Measurements from ENCODE around the gene MYH14.
A peak's percentile ranks its signal among the peaks of the same experiment; 100 is the strongest.

MYH14 gene

DNA sequence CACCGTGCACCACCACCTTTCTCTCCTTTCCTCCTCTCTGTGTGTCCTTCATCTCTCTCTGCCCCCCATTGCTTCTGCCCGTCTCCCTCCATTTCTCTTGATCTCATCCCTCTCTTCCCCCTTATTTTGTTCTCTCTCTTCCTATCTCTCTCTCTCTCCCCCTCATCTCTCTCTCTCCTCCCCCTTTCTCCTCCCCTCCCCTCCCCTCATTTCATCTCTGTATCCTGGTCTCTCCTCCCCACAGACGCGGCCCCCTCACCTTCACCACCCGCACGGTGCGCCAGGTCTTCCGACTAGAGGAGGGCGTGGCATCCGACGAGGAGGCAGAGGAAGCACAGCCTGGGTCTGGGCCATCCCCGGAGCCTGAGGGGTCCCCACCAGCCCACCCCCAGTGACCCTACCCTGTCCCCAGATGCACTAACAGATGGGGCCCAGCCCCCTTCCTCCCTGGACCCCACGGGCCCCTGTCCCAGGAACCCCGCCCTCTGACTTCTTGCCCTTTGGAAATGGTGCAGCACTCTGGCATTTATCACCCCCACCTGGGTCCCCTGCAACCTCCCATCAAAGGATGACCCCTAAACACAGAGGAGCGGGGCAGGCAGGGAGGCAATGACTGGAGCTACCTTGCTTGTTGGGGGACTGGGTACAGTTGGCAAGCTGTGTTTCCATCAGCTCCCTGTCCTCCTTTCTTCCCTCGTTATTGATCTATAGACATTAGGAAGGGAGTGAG, 106.1 kb downstream of the MYH14 start:
- no peak overlapping the region for H3K27ac Mint-ChIP-seq
- H3K4me1 Mint-ChIP-seq, result peaks cover 3% of the 10 kb centered on the region
- peaks cover 74% of the 10 kb centered on the region for H3K27me3 Mint-ChIP-seq (ENCODE audit: low read depth)
- H3K4me3 Mint-ChIP-seq, result no peak overlapping the region
- TF ChIP-seq, protein P1, sequence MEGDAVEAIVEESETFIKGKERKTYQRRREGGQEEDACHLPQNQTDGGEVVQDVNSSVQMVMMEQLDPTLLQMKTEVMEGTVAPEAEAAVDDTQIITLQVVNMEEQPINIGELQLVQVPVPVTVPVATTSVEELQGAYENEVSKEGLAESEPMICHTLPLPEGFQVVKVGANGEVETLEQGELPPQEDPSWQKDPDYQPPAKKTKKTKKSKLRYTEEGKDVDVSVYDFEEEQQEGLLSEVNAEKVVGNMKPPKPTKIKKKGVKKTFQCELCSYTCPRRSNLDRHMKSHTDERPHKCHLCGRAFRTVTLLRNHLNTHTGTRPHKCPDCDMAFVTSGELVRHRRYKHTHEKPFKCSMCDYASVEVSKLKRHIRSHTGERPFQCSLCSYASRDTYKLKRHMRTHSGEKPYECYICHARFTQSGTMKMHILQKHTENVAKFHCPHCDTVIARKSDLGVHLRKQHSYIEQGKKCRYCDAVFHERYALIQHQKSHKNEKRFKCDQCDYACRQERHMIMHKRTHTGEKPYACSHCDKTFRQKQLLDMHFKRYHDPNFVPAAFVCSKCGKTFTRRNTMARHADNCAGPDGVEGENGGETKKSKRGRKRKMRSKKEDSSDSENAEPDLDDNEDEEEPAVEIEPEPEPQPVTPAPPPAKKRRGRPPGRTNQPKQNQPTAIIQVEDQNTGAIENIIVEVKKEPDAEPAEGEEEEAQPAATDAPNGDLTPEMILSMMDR (IDR thresholded peaks at IDR 0.05; ENCODE audit: unreplicated experiment in 3 of 3), result no peak
- H3K36me3 Mint-ChIP-seq (ENCODE audit: low read depth), result no peaks in the 10 kb centered on the region
- H3K9me3 Mint-ChIP-seq, result no peaks in the 10 kb centered on the region

DNA sequence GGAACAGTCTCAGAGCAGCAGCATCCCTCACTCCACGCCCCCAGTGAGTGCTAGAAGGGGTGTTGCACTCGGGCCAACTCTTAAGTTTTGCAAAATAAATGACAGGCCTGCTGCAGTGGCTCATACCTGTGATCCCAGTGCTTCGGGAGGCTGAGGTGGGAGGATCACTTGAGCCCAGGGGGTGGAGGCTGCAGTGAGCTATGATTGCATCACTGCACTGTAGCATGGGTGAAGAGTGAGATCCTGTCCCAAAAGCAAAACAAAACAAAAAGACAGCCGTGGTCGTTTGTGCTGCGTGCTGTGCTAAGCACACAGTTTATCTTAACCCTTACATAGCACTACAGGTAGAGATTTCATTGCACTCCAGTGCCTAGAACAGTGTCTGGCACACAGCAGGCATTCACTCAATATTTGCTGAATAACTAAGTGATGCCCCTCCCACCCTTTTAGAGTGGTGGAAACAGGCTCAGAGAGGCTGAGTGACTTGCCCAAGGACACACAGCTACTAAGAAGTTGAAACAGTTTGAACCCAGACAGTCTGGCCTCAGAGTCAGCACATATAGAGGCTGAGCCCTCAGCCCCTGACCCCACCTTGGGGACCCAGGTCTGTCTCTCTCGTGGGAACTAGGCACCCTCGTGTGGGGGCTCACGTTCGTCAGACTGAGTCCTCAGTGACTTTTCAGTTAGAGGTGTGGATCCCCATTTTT, 107.5 kb downstream of the MYH14 start:
- Mint-ChIP-seq H3K27me3 (ENCODE audit: low read depth) (peaks cover 87% of the 10 kb centered on the region), H3K36me3 (ENCODE audit: low read depth) (no peaks in the 10 kb centered on the region), H3K4me1 (peaks cover 14% of the 10 kb centered on the region), H3K27ac (no peak overlapping the region), H3K9me3 (no peaks in the 10 kb centered on the region), H3K4me3 (peak overlapping the region in 1 of 3 experiments; percentile 50)
- TF ChIP-seq, protein P1 (IDR thresholded peaks at IDR 0.05; ENCODE audit: unreplicated experiment in 3 of 3), result no peak

DNA sequence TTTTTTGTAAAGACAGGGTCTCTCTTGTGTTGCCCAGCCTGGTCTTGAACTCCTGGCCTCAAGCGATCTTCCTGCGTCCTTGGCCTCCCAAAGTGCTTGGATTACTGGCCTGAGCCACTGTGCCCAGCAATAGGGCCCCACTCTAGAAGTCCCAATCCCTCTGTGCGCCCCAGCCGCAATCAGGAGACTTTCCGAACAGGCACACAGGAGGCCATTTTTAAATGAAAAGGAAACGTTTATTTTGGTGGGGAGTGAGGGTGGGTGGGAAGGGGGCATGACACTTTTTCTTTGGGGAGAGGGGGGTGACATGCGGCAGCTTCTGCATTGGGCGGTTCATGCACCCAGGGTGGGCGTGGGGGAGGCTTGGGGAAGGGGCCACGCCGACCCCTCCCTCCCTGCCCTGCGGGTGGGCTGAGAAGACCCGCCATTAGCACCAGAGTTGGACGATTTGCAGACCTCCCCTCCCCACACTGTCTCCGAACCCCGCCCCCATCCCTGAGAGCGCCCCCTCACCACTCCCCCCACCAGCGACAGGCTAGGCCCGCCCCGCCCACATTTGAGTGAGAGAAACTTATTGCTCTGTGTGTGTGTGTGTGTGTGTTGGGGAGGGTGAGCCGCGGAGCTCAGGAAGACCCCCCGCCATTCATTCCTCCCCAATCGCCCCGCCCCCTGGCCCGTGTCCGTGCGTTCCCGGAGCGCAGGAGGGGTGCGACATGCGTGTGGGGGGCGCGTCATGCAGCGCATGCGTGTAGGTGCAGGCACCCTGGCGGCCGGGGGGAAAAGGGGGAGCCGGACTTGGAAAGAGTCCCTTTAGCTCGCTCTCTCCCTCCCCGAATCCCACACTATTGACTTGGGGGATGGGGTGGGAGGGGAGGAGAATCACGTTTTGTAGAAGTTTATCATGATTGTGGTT, 108.6 kb downstream of the MYH14 start:
- Mint-ChIP-seq H3K36me3 (ENCODE audit: low read depth) (no peaks in the 10 kb centered on the region), H3K9me3 (no peaks in the 10 kb centered on the region), H3K27me3 (ENCODE audit: low read depth) (peaks cover 91% of the 10 kb centered on the region), H3K4me3 (peak overlapping the region; percentile 62 to 76 (median 64)), H3K4me1 (peaks cover 14% of the 10 kb centered on the region), H3K27ac (no peak overlapping the region)
- TF ChIP-seq, protein P1 (IDR thresholded peaks at IDR 0.05; ENCODE audit: unreplicated experiment in 3 of 3), result no peak

DNA sequence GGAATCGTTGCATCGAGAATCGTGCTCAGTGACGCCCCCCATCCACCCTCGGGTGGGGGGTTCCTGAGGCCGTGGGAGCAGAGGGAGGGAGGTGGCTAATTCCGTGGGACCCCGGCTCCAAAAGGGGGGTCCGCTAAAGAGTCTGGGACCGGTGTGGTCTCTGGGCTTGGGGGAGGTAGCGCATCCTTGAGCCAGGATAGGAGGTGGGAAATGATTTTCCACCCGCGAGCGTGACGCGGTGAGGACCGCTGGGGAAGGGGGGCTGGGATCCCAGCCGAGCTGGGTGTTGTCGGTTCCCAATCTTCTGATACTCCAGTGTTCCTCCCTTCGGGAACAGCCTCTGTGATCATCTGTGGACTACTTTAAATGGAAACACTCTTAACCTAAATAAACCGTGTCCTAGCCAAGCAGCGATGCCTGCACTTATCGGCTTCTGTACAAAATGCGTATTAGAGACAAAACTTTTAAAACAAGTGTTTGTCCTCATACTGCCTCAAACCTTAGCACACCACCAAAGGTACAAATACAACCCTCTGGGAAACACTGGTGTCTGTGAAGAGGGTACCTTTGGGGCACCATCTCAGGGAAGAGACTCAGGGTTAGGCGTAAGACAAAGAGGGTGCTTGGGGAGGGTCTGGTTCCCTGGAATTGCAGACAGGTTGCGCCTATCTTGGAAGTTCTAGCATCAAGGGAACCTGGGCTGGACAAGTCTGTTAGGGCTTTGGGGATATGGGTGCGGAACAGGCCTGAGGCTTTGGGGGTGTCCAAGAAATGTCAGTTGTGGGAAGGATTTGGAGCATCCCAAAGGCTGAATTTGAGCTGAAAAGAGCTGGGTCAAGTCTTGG, 109.8 kb downstream of the MYH14 start:
- Mint-ChIP-seq H3K36me3 (ENCODE audit: low read depth) (no peaks in the 10 kb centered on the region), H3K9me3 (no peaks in the 10 kb centered on the region), H3K27me3 (ENCODE audit: low read depth) (peaks cover 91% of the 10 kb centered on the region), H3K4me1 (peaks cover 14% of the 10 kb centered on the region), H3K27ac (no peak overlapping the region), H3K4me3 (peak overlapping the region; percentile 38 to 68 (median 64))
- TF ChIP-seq, protein P1 (IDR thresholded peaks at IDR 0.05; ENCODE audit: unreplicated experiment in 3 of 3), result no peak

DNA sequence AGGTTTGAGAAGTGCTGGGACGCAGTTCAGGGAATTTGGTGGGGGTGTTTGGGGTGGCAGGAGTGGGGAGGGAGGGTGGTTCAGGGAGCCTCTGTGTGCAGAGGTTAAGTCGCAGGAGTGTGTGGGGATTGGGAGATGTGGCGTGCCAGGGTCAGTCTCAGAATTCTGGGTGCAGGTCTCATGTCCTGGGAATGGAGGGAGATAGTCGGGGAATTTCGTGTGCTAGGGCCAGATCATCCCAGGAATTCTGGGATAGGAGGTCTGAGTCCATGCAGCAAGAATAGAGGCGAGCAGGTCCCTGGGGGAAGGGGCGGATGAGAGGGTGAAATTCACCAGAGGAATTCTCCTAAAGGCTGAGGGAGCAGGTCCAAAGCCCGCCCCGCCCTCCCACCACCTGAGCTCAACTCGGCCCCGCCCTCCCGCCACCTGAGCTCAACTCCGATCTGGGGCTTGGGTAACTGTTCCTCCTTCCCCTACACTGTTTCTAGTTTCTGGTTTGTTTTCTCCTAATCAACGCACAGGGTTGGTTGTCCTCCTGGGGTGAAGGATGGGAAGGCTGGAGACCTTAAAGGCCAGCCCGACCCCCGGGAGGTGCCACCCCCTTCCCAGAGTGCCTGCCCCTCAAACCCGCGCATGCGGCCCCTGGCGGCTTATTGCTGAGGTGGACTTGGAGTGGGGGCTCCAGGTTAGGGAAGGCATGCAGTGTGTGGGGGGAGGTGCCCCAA, 110.6 kb downstream of the MYH14 start:
- peaks cover 83% of the 10 kb centered on the region for H3K27me3 Mint-ChIP-seq (ENCODE audit: low read depth)
- no peaks in the 10 kb centered on the region for H3K9me3 Mint-ChIP-seq
- no peak overlapping the region for H3K27ac Mint-ChIP-seq

More for the DNA sequence above, 110.6 kb downstream of the MYH14 start:
- Mint-ChIP-seq H3K36me3 (ENCODE audit: low read depth) (peaks cover under 1% of the 10 kb centered on the region), H3K4me1 (peaks cover 14% of the 10 kb centered on the region), H3K4me3 (peak overlapping the region; percentile 60 to 72 (median 70))
- TF ChIP-seq, protein P1 (IDR thresholded peaks at IDR 0.05; ENCODE audit: unreplicated experiment in 3 of 3), result no peak
